GM21619 (cell line): ENCODE measurements around the gene CMKLR1.
A peak's percentile ranks its signal among the peaks of the same experiment; 100 is the strongest.

Experiments
- ATAC-seq: cut with Tn5 transposase; IDR thresholded peaks from one replicate; pipeline ENCODE4 v1.9.1; 2021; ENCODE audit not compliant: unreplicated experiment

Gene CMKLR1

GRCh38 chr12:108337235-108338223 lies 1.6 kb downstream of the CMKLR1 start:
- ATAC-seq = no peak

DNA sequence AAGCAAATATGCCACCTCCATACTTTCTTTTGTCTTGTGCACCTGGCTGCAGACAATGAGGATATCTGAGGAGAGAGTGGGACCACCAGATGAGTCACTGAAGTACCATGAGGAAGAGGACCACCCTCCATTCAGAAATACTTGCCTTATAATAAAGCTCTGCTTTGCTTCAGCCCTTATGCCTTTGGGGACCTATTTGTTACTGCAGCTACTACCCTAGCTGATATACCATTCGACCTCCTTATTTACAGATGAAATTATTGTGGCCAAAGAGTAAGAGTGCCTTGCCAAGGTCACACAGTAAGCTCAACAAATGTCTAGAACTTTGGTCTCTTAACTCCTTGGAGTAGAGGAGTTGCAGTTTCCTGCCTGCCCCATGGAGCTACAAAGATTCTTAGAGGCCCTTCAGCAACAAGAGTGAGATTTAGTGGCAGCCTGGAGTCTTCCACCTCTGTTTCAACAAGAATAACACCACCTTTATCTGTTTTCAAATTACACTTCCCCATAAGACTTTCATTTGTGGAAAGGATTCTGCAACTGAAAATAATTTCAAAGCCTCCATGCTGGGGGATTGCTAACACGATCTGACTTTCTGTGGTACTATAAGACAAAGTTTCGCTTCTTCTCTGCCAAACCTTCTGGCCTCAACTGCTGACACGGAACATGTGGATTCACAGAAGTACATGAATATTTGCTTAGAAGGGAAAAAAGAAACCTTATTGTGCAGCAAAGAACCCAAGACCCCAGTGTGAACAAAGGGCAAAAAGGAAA lies 3.6 kb downstream of the CMKLR1 start:
- ATAC-seq = peak; percentile 45

- ATAC-seq = peak; percentile 51
These were observed 5.0 kb downstream of the CMKLR1 start for GRCh38 chr12:108333898-108334699.

GRCh38 chr12:108332791-108333382 lies 6.2 kb downstream of the CMKLR1 start:
- ATAC-seq = no peak

- ATAC-seq = no peak
These were observed 10.7 kb downstream of the CMKLR1 start for GRCh38 chr12:108328420-108328819.

- no peak for ATAC-seq
These were observed 11.3 kb downstream of the CMKLR1 start for GRCh38 chr12:108327621-108328344.

GRCh38 chr12:108326254-108326750 lies 12.8 kb downstream of the CMKLR1 start:
- ATAC-seq = no peak

GRCh38 chr12:108325549-108325948 lies 13.6 kb downstream of the CMKLR1 start:
- no peak for ATAC-seq

DNA sequence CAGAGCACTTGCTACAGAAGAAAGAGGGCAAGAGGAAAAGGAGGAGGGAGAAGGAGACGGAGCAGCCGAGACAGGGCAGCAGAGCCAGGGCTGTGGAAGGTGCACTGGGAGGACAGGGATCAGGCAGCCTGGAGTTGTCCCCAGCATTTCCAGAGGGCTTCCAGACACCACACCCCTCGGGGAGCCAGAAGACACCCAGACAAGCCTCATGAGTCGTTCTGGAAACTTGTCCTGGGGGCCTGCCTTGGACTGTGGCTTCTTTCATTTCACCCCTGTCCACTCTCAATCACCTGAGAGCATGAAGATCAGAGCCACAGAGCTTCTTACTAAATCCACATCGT lies 14.1 kb downstream of the CMKLR1 start:
- no peak for ATAC-seq

- no peak for ATAC-seq
These were observed 14.6 kb downstream of the CMKLR1 start for GRCh38 chr12:108324351-108325017.

DNA sequence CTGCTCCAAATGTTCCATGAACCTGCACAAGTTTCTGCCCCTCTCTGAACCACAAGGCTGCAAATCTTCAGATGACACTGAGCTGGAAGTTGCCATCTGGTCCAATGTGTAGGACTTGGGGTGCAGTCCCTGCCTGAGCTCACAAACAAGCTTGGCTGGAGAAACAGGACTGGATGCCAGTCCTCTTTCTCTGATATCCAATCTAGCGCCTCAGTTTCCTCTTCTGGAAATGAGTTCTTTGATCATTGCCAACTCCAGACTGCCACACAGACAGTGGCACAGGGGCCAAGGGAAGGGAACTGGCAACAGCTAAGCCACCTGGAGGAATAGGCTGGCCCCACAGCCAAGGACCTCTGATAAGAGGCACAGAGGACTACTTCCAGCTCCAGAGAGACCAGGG lies 15.5 kb downstream of the CMKLR1 start:
- ATAC-seq = no peak

GRCh38 chr12:108322998-108323397 lies 16.1 kb downstream of the CMKLR1 start:
- no peak for ATAC-seq

- no peak for ATAC-seq
These were observed 17.4 kb downstream of the CMKLR1 start for GRCh38 chr12:108321688-108322087.

DNA sequence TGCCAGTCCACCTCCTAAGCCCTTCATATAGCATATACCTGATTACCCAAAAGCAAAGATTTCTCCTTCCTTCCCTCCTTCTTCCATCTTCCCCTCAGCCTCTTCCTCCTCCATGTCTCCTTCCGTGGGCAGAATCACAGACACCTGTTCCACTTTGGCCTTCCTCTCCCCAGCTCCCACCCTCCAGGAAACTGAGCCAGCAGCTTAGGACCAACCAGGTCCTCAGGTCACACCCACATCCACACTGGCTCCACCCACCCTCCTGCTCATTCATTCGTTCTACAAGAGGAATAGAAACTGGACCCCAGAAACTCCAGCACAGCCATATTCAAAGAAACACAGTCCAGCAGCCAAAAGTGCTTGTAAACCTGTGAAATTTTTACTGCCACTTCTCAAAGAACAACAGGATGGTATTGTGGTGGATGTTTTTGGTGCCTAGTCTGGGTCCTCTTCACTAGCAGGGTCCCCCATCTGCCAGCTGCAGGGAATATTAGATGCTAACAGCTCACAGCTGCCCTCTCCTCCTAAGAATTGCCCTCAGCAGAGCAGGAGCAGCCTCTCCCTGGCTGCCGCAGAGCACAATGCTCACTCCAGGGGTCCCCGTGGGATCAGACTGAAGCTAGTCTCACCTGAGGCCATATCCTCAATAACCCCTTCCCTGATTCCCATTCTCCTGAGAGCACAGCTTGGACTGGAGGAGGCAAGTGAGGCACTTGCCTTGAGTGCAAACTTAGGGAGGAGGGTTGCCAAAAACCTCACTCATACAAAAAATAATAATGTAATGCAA lies 18.4 kb downstream of the CMKLR1 start:
- ATAC-seq = no peak

GRCh38 chr12:108319277-108320234 lies 19.6 kb downstream of the CMKLR1 start:
- ATAC-seq = no peak

- no peak for ATAC-seq
These were observed 20.4 kb downstream of the CMKLR1 start for GRCh38 chr12:108318472-108319275.
